ENCODE measurements around the gene STK38L.

The STK38L gene

GRCh38 chr12:27332714-27333402, 88.8 kb downstream of the STK38L start, which contains the start of gene BMAL2:
Gene BMAL2 (plus strand): TSS chr12:27332836. CDS start chr12:27333073, 237 bp downstream.
- peak within 1 kb of the TSS; percentile 82; the same call in 1 of the 2 replicates for H3K27ac ChIP-seq (ENCODE audit: extremely low read depth, low read depth, low read length)
- CTCF ChIA-PET = interaction anchor here (0.8 to 1.0 kb wide), 3 partner anchors 9 to 56 kb away, joined by 3 to 5 read pairs (median 4); no protein-coding TSS in a partner anchor
- peak within 1 kb of the TSS; percentile 73 for H3K4me3 ChIP-seq (ENCODE audit: low read depth, low read length)
- TF ChIP-seq IKZF3 (tag by site-specific recombination; IDR thresholded peaks at IDR 0.05) (no peak; the same call in 1 of the 2 replicates), ZNF501 (tag by site-specific recombination; IDR thresholded peaks at IDR 0.05) (no peak), GLIS1 (tag by site-specific recombination; IDR thresholded peaks at IDR 0.05) (0 out of 2 replicates have a peak, but pooled peaks have one; percentile 44), ZNF555 (tag by site-specific recombination; conservative IDR thresholded peaks at IDR 0.05) (no peak), GLIS2 (tag by site-specific recombination; IDR thresholded peaks at IDR 0.05) (peak; percentile 64; the same call in 1 of the 2 replicates), ZNF585B (tag by site-specific recombination; IDR thresholded peaks at IDR 0.05) (no peak), ZNF488 (tag by site-specific recombination; IDR thresholded peaks at IDR 0.05) (no peak), HIC1 (tag by site-specific recombination; IDR thresholded peaks at IDR 0.05) (no peak), ZIC2 (tag by site-specific recombination; IDR thresholded peaks at IDR 0.05) (peak; percentile 62), SP3 (tag by site-specific recombination; IDR thresholded peaks at IDR 0.05) (peak; percentile 54; the same call in 1 of the 2 replicates), OSR2 (tag by site-specific recombination; IDR thresholded peaks at IDR 0.05) (no peak), ZNF785 (tag by site-specific recombination; IDR thresholded peaks at IDR 0.05) (no peak), WT1 (tag by site-specific recombination; IDR thresholded peaks at IDR 0.05) (no peak), ZBTB21 (tag by site-specific recombination; IDR thresholded peaks at IDR 0.05) (no peak), KLF17 (tag by site-specific recombination; IDR thresholded peaks at IDR 0.05) (no peak), ZBTB10 (tag by site-specific recombination; IDR thresholded peaks at IDR 0.05) (no peak), GLI2 (tag by site-specific recombination; IDR thresholded peaks at IDR 0.05; ENCODE audit: borderline replicate concordance, low read depth) (no peak), ZEB2 (tag by site-specific recombination; IDR thresholded peaks at IDR 0.05) (0 out of 2 replicates have a peak, but pooled peaks have one; percentile 6), YY1 (tag by site-specific recombination; IDR thresholded peaks at IDR 0.05) (0 out of 2 replicates have a peak, but pooled peaks have one; percentile 26), ZBTB49 (tag by site-specific recombination; IDR thresholded peaks at IDR 0.05; ENCODE audit: low read depth) (no peak), SP7 (tag by site-specific recombination; IDR thresholded peaks at IDR 0.05) (no peak), ZNF341 (tag by site-specific recombination; IDR thresholded peaks at IDR 0.05; ENCODE audit: low read depth) (peak; percentile 78), ZNF600 (tag by site-specific recombination; IDR thresholded peaks at IDR 0.05) (no peak), ZNF202 (tag by site-specific recombination; IDR thresholded peaks at IDR 0.05; ENCODE audit: borderline replicate concordance) (no peak), ZSCAN18 (tag by site-specific recombination; IDR thresholded peaks at IDR 0.05) (no peak)

More at GRCh38 chr12:27332714-27333402, 88.8 kb downstream of the STK38L start, which contains the start of gene BMAL2:
- Histone ChIP-seq H3K4me1 (ENCODE audit: control insufficient read depth, insufficient read depth, low read length) (0 out of 2 replicates have a peak, but pooled peaks cover 5% of the 10 kb centered on the region), H3K9me3 (ENCODE audit: control insufficient read depth, insufficient read depth, low read depth, low read length) (no peaks in the 10 kb centered on the region), H3K36me3 (ENCODE audit: control insufficient read depth in 2 of 2, insufficient read depth in 1 of 2, low read length in 2 of 2) (no peaks in the 10 kb centered on the region)
- POLR2A ChIA-PET = interaction anchor here (1.4 to 1.9 kb wide), 4 partner anchors 8 to 37 kb away, joined by 3 to 7 read pairs (median 4); no protein-coding TSS in a partner anchor
